NCI-H1105 (cell line): Measurements from ENCODE around the gene EVI5L.

Experiments
- DNase-seq: peaks from one replicate; lab custom pipeline; 2025; lab: John Stamatoyannopoulos, UW

Gene EVI5L

DNA sequence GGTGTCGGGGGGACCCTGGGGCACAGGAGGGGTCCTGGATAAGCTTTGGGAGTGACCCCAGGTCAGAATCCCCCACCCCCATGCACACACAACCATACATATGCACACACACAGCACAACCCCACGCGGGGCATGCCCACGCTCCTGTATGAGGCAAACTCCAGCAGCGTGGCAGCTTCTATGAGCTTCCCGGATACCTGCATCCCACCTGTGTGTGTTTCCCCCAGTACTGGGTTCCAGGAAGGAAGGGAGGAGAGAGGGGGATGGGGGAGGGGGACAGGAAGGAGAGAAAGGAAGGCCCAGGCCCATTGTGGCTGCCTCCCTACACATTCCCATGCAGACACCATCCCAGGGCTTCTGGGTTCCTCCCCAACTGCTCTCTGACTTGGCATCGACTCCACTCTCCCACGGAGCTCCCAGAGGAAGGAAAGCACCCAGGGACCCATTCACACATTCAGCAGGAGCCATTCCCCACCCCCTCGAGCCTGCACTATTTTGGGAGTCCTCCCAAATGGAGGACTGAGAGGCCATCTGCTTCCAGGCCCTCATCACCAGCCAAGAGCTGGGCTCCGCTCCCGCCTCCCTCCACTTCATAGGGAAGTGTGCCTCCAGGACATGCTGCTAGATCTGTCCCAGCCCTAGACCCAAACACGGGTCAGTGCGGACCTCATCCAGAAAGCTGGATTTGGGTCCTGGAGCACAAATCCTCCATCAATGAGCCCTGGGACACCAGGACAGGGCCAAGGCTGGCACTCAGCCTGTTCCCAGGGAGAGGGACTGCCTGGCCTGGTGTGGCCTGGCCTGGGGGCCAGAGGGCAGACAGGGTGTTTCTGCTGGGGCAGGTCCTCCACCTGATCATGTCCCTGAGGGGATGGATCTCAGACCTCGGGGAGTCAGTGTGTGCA lies 30.9 kb downstream of the EVI5L start:
- no peak for DNase-seq

DNA sequence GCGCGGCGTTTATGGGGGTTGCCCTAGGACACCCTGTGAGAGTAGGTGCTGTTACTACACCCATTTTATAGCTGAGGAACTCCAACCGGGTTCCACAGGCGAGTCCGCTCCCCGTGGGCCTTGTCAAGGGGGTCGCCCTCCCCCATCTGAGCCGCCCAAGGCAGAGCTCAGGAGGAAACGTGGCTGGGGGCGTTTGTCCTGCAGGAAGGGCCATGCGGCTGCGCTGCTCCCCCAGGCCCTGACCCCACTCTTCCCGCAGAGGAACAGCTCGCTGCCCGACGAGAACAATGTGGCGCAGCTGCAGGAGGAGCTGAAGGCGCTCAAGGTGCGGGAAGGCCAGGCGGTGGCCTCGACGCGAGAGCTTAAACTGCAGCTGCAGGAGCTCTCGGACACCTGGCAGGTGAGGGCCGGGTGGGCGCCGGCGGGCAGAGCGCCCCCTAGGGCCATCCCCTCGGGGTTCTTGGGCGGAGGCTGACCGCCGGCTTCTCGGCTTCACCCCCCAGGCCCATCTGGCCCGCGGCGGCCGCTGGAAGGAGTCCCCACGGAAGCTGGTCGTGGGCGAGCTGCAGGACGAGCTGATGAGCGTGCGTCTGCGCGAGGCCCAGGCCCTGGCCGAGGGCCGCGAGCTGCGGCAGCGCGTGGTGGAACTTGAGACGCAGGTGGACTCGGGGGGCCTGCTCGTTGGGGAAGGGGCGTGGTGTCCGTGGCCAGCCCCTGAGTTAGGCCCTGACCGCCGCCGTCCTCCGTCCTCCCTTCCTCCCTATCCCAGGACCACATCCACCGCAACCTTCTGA lies 31.8 kb downstream of the EVI5L start:
- no peak for DNase-seq

DNA sequence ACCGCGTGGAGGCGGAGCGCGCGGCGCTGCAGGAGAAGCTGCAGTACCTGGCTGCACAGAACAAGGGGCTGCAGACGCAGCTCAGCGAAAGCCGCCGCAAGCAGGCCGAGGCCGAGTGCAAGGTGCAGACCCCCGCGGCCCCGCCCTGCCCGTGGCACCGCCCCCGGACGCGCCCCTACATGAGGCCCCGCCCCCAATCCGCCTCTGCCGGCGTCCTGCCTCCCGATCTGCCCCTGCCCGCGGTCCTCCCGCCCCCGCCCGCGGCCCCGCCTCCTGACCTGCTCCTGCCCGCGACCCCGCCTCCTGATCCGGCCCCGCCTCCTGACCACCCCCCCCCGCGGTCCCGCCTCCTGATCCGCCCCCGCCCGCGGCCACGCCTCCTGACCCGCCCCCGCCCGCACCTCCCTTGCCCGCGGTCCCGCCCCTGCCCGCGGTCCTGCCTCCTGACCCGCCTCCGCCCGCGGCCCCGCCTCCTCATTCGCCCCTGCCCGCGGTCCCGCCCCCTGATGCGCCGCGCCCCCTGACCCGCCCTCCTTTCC lies 32.5 kb downstream of the EVI5L start:
- DNase-seq, result peak; percentile 56

DNA sequence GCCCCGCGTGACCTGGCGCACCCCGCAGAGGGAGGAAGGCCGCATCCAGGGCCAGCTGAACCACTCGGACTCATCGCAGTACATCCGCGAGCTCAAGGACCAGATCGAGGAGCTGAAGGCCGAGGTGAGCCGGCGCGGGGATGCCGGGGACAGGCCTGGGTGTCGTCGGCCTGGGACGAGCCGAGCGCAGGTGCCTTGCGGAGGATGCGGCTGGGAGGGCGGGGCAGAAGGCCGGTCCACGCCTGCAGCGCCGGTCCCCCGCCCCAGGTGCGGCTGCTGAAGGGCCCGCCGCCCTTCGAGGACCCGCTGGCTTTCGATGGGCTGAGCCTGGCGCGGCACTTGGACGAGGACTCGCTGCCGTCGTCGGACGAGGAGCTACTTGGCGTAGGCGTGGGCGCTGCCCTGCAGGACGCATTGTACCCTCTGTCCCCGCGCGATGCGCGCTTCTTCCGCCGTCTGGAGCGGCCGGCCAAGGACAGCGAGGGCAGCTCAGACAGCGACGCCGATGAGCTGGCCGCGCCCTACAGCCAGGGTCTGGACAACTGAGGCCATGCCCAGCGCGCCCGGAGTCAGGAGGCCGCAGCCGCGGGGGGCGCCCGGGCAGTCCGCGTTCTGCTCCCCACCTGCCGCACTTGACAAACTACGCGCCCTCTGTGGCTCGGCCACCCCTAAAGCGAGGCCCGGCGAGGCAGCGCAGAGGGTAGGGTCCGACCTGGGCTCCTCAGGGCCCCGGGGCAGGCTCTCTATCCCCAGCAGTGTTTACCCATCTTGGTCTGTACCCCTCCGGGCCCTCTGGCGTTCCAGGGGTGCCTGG lies 33.3 kb downstream of the EVI5L start:
- DNase-seq, result no peak

DNA sequence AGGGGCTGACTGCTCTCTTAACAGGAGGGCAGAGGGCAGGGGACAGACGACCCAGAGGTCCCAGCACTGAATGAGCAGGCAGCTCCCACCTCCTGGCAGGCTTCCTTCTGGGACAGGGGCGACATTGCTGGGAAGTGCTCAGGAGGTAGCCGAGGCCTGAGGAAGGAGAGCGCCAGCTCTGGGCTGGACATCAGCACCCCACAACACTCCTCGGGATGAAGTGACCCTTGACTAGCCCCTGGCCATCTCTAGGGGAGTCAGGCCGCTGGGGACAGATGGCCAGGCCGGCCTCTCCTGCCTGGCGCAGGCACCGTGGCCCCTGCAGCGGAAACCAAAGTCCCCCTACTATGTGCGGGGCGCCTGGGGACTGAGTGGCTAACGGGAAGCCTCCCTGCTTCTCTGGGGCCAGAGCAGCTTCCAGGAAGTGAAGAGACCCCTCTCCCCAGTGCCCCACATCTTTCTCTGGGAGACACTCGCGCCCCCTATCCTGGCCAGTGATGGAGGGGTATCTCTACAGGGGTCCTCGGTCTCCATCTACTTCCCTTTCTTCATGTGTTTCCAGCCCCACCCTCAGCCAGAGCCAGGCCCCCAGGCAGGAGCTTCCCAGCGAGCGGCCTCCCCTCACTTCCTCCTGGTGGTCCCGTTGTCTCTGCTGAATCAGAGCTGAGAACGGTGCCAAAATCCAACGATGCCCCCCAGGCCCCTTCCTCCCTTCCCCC lies 34.1 kb downstream of the EVI5L start:
- no peak for DNase-seq

DNA sequence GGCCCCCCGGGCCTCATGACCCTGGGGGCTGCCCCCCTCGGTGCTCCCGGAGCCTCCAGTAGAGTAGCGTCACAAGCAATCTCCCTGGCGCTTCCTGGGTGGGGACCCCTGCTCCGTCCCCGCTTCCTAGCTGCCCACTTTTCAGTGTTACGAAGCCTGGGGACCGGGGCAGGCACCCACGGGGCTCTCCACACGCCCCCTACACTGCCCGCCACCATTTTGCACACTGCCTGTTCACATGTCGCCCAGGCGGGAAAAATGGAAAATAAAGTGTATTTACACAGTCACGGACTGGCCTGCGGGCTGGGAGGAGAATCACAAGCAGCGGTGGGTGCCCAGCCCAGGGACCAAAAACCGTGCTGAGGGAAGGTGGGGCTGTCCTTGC lies 34.7 kb downstream of the EVI5L start:
- no peak for DNase-seq

DNA sequence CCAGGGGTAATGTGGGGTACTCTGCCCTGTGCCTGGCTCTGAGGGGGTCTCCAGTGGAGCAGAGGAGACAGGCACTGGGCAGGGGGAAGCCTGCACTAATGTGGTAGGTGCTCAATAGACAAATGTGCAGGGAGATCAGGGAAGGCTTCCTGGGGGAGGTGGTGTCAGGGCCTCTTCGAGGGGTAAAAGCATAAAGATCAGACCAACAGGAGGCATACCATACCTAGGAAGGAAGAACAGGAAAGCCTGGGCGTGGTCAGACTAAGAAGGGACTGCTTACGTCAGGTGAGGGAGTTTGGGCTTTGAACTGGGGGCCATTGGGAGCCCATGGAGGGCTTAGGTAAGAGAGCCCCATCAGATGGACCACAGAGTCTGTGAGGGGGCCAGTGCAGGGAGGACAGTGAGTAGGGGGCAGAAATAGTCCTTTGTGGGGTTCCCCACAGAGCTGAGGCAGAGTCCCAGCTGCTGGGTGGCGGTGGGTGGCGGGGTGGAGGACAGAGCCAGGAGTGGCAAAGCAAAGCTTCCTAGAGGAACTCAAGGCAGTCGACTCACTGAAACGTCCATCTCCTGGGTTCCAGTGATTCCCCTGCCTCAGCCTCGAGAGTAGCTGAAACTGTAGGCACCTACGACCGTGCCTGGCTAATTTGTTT lies 35.4 kb downstream of the EVI5L start:
- DNase-seq, result no peak

DNA sequence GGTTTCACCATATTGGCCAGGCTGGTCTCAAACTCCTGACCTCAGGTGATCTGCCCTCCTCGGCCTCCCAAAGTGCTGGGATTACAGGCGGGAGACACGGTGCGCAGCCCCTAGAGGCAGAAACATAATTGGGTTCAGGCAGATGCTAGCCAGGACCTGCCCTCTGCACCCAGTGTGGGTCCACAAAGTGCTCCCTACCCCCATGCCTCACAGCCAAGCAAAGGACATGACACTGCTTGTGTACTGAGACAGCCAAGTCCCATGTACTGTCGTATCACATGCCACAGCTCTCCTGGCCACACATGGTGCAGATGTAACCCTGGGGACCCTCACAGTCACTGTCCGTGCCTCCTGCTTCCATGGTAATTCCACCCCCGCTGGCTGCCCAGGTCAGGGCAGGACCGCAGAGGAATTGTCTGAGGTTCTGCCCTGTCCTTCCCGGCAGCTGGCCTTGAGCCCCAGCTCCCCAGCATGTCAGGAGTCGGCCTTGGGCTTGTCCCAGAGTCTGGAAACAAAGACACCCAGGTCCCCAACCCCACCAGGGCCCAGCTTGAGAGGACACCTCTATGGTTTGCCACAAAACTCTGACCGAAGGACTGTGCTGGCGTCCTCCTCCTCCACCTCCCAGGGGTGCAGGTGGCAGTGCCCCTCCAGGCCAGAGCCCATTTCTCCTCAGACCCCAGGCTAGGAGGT lies 36.5 kb downstream of the EVI5L start:
- no peak for DNase-seq

DNA sequence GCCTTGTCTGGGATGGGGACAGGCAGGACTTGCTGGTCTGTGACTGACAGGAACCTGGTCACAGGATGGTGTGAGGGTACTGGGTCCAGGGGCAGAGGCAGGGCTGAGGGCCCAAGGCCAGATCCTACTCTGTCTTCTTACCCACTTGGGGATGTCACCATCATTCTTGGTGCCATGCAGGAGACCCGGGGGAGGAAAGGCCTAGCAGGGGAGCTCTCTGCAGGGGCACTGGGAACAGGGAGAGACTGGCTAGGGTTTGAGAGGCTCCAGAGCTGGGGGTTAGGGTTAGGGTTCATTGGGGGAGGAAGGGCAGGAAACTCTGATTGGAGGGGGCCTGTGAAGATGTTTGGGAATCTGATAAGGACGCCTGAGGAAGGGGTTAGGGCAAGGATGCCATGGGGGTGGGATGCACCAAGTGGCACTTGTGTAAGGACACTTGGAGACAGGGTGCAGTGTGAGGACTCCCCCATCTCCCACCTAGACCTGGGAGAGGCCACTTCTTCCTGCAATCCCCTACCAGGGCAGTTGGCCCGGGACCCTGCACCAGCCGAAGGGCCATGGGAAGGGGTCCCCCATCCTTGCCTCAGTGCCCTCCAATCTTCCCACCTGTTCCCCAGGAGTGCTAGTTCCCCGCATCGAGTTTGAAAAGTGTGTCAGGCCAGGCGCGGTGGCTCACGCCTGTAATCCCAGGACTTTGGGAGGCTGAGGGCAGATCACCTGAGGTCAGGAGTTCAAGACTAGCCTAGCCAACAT lies 37.2 kb downstream of the EVI5L start:
- no peak for DNase-seq

DNA sequence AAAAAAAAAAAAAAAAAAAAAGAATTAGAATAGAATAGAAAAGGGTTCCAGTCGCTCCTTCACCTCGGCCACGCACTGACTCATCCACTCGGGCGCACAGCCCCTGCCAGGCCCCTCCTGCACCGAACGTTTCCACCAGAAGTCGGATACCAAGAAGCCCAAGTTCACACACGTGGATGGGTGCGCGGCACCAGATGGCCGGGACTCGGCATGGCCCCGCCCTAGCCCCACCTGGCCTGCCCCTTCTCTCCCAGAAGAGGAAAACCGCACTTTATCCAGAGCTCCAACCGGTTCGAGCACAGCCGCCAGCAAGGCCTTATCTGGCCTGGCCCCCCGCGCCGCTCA lies 38.3 kb downstream of the EVI5L start:
- no peak for DNase-seq

DNA sequence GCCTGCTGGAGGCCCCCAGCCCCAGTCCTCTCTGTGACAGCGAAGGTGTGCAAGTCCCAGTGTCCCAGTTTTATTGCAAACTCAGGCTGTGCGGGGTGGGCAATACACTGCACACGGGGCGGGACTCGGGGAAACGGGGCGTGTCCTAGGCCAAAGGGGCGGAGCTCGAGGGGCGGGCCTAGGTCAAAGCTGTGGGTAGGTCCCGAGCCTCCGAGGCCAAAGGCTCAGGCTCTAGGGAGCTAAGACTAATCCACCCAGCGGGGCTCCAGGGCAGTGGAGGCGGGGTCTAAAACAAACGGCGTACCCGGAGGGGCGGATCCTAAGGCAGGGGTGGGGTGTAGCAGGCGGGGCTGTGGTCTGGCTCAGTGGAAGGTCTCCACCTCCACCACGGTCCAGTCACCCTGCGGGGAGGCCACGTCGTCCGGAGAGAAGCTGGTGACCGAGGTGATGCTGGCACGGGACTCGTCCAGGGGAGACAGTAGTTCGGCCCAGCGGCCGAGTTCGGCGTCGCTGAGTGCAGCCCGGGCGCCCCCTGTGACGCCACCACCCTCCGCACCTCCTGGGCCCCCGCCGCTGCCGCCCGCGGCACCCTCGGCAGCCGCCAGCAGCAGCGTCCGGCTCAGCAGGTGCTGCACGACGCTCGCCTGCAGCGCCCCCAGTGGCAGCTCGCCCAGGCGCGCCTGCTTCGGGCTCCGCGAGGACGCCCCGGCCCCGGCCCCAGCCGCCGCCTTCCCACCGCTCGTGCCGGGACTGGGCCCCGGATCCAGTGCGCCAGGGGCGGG lies 38.8 kb downstream of the EVI5L start:
- DNase-seq, result peak; percentile 39

DNA sequence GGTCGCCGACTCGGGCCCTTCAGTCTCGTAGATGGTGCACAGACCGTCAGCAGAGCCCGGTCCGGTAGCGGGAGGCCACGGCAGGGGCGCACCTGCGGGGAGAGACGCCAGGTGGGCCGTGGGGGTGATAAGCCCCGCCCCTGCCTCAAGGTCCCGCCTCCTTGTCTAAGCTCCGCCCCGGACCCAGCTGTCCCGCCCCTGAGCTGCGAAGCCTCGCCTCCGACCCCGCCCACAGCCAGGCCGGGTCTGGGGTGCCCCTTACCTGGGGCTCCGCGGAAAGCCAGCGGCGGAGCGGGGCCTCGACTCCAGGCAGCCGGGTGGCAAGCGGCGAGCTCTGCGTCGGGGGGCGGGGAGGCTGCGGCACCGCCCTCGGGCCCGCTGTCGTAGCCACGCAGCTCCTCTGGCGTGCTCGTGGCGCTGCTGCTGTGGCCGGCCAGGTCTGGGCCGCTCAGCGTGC lies 39.5 kb downstream of the EVI5L start:
- peak; percentile 43 for DNase-seq

DNA sequence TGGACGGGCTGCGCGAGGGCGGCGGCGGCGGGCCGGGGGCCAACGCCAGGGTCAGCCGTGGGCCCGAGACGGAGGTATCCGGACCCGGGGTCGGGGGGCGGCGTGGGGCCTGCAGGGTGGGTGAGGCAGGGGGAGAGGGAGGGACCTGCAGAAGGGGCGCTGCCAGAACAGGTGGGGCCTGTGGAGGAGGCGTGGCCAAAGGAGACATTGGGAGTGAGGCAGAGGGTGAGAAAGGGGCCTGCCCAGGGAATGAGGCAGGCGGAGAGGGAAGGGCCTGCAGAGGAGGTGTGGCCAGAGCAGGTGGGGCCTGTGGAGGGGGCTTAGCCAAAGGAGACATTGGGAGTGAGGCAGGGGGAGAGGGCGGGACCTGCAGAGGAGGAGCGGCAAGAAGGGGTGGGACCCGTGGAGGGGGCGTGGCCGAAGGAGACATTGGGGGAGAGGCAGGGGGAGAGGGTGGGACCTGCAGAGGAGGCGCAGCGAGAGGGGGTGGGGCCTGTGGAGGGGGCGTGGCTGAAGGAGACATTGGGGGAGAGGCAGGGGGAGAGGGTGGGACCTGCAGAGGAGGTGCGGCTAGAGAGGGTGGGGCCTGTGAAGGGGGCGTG lies 40.0 kb downstream of the EVI5L start:
- peak; percentile 77 for DNase-seq

DNA sequence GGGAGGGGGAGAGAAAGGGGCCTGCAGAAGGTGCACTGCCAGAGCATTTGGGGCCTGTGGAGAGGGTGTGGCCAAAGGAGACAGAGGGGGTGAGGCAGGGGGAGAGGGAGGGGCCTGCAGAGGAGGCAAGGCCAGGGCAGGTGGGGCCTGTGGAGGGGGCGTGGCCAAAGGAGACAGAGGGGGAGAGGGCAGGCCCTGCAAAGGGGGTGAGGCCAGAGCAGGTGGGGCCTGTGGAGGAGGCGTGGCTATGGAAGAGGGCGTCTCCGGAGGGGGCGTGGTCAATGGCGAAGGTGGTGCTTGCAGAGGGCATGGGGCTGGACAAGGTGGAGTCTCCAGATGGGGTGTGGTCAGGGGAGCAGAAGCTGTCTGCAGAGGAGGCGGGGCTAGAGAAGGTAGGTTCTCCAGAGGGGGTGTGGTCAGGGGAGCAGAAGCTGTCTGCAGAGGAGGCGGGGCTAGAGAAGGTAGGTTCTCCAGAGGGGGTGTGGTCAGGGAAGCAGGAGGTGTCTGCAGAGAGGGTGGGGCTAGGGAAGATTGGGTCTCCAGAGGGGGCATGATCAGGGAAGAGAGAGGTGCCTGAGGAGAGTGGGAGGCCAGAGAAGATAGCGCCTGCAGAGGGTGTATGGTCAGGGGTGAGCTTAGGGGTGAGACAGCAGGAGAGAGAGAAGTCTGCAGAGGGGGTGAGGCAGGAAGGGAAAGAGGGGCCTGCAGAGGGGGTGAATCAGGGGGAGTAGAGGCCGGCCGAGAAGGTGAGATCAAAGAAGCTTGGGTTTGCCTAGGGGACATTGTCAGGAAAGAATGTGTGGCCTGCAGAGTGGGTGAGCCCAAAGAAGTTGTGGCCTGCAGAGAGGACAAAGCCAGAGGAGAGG lies 40.8 kb downstream of the EVI5L start:
- DNase-seq, result peak; percentile 47

DNA sequence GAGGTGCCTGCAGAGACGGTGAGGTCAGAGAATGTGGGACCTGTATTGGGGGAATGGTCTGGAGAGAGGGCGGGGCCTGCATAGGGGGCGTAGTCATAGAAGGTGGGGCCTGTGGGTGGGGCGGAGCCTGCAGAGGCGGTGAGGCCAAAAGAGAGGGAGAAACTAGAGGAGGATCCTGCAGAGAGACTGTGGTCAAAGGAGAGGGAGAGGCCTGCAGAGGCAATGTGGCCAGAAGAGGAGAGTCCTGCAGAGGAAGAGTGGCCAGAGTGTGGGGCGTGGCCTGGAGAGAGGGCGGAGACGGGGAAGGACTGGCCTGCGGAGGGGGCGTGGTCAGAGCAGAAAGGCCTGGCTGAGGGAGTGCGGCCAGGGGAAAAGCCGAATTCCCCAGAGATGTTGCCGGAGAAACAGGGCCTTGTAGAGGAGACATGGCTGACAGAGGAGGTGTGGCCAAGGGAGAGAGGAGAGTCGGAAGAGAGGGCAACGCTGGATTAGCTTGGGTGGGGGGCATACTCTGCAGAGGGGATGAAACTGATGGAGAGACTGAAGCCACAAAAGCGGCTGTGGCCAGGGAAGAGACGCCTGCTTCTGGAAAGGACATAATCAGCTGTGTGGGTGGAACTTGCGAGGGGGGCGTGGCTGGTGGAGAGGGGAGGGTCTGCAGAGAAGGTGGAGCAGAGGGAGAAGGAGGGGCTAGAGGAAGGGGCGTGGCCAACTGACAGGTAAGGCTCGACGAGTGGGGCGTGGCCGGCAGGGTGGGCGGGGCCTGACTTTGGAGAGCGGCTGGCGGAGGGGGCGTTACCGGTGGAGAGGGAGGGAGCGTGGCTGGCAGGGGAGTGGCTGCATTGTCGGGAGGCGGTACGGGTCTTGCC lies 41.7 kb downstream of the EVI5L start:
- peak; percentile 50 for DNase-seq
